Activated CD4-positive, CD25-positive, alpha-beta regulatory T cell treated with anti-CD3 and anti-CD28 coated beads, Interleukin-2, amount 50 U/mL, for 72 hours (primary cell): ENCODE data around the gene CALR3.
"Not testable (repeated sequence)": the region's sequence is repeated elsewhere in the genome, so short reads cannot be mapped to it uniquely, and the experiment has no call there.

Experiments used
- DNase-seq: peaks from one replicate; pipeline ENCODE4 v3.0.0; 2021

The CALR3 gene

DNA sequence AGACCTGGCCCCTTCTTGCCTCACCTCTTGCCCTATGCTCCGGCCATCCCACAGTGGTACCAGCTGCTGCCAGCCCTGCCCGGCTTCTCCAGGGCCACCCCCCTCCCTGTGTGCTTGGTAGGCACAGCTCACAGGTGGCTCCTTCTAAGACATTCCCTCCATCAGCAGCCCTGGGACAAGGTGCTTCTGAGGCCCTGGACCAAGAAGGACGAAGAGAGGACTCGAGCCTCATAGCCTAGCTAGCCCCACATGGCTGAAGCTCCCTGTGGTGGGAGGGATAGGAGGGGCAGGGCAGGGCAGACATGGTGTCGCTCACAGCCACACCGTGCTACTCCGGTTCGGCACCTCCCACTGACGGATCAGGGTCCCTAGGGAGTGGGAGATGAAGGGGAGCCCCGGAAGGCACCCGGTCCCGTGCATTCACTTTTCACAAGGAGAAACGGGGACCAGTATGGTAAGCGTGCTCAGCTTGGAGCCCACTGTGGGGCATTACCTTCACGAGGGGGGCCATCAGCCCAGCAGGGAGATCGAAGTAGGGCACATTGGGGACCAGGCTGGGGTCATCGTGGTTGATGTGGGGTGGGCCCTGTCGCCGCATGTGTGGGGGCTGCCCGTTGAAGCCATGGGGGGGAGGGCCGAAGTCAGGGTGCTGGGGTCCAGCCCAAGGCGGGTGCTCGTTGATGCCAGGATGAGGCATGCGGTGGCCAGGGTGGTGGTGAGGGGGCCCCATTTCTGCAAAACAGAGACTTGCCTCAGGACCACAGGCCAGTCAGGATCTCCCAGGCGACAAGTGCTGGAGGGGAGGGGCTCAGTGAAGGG is 26.8 kb upstream of the CALR3 start:
- no peak for DNase-seq

DNA sequence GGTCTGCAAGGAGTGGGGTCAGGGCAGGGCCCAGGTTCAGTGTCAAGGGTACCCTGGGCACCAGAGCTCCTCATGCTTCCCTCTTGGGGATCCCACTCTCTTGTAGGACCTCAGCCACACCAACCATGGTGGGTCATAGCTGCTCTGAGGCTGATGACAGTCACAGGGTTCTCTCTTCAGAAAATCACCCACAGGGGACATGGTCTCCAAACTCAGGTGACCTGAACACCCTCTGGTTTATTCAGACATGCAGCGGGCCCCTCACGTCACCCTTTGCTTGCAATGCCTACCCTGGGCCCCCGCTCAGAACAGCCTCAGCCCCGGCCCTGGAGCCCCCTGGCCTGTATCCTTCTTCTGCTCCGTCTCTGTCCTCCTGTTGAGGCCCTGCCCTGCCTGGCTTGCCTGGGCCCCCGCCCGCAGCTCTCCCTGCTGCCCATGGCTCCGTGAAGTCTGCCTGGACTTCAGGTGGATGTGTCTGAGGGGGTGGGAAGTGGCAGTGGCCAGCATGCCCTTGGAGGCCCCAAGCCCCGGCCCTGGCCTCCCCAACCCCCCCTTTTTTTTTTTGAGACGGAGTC is 25.8 kb upstream of the CALR3 start:
- no peak for DNase-seq

DNA sequence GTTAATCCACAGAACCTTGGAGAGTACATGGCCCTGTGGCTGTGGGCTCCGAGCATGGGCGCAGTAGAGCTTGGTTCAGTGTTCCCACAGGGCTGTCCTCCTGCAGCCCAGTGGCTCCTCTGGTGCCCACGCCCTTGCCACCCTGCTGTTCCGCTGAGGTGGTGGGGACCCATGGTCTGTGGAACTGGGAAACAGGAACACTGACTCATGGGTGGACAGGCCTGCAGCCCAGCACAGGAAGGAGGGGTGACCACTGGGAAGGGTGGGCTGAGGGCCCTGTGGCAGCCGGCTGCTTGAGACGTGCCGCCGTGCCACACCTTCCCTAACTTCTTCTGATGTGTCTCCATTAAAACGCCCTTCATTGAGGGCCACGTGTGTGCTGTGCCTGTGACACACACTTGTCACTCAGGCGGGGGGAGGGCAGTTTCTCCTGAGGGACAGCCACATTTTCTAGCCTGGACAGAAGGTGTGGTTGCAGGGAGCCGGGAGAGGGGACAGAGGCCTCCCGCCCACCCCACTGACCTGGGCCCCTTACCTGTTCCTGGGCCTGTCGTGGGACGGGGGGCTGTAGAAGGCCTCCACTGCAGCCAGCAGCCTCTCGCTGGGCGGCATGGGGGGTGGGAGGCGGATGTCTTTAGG is 25.1 kb upstream of the CALR3 start:
- DNase-seq, result no peak

DNA sequence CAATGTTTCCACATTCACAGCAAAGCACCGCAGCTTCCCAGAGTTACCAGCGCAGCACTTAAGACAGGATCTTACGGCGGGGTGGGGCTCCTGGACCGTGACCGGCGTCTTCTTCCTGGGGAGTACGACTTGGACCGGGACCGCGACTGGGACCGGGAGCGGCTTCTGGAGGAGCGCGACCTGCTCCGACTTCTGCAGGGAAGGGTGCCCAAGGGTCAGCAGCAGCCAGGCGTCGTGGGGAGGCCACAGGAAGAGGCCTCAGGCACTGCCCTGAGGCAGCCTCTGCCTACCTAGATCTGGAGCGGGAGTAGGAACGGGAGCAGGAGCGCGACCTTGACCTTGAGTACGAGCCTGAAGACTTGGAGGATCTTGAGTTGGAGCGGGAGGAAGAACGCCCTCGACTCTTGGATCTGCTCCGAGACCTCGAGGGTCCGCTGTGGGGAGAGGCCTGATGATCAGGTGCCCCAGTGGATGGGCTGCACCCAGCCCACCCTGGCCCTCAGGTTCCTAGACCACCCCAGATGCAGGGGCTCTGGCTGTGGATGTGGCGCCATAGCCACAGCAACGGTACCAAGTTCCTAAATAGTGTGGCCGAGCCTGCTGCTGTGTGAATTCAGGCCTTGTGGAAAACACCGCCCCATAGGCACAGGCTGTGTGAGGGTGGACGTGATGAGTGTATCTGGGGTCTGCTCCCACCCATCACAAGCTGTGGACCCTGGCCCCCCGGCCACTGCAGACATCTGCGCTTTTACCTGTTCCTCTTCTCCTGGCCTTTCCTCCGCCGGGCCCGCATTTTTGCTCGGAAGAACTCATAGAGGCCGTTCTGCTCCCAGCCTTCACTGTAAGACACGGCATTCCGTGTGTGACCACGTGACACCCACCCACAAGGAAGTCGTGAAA is 24.4 kb upstream of the CALR3 start:
- DNase-seq, result no peak

DNA sequence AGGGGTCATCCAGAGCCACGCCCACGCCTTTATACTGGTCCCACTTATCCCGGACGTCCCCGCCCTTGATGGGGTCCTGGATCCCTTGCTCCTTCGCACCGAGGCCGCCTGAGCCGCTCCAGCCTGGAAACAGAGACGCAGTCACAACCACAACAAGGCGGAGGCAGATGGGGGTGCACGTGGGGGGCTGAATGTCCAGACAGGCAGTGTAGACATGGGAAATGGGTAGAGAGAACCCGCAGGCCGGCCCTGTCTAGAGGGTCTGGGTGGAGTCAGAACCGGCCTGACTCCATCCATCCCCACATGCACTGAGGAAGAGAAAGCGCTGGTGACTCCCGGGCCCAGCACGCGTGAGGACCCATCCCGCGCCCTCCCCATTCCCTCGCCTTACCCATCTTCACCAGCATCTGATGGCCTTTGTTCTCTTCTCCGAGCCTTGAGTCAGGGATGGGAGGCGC is 23.3 kb upstream of the CALR3 start:
- DNase-seq, result no peak

DNA sequence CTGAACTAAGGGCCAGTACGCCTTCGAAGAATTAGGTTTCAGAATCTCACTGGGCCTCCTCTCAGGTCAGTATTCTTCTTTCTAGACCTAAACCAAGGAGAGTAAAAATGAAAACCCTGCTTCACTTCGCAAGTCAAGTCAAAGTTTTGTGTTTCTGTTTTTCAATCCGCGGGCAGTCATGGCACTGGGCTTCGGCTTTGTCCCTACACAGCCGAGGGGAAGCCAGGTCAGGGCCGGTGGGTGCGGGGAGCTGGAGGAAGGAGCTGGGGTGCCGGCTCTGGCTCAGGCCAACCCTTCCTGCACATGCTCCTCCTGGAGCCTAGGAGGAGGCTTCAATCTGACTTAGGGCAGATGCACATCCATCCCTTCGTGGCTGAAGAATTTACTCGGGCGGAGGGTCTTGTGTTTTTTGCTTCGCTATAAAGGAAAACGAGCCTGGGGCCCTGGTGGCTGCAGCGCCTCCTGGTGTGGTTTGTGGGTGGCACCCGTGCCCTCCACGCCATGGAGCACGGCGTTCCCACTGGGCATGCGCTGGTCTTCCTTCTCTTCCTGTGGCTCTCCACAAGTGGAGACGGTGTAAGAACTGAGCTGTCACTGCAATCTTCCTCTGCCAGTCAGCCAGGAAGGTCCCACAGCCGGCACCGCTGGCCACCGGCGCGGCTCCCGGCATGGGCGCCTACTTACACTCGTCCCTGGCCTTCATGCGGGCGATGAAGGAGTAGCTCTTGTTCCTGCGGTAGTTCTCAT is 22.7 kb upstream of the CALR3 start:
- DNase-seq, result no peak

DNA sequence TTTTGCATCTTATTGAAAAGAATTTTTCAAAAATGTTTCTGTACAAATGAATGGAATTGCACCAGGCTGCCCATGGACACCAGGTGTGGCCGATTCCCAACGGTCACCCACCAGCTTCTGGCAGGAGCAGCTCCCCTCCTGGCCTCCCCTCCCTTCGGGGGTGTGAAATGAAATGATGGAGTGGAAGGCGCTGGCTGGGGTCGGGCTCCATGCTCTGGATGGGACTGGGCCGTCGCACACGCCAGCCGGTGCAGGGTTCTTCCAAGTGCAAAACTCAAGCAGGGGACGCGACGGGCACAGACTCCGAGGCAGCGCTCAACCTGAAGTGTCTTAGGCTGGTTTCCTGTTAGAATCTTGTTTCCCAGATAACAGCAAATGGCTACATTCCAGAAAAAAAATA is 22.1 kb upstream of the CALR3 start:
- DNase-seq, result no peak

DNA sequence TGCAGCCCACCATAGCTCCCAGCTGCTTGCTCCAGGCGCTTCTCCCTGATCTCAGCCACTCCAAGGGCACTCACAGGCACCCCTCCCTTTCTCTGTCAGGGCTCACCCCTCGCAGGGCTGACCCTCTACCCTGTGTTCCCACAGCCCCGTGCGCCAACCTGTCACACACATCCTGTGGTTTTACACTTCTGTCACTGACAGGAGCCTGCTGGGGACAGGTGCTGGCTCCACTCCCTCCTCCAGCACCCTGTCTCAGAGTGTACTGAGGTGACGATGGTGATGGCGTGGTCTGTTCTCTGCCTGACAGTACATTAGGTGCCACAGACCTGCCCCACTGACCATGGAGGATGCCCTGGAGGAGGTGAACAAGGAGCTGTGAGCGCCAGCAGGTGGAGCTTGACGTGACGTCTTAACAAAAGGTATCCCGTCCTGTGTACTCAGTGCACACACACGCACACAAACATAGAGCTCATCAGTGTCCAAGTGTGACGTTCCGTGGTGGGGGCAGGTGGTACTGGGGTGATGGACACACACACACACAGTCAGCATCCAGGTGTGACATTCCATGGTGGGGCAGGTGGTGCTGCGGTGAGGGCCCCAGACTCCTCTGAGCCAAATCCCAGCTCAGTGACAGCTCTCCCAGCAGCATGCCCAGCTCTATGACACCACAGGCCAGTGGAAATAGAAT is 21.1 kb upstream of the CALR3 start:
- DNase-seq, result no peak

DNA sequence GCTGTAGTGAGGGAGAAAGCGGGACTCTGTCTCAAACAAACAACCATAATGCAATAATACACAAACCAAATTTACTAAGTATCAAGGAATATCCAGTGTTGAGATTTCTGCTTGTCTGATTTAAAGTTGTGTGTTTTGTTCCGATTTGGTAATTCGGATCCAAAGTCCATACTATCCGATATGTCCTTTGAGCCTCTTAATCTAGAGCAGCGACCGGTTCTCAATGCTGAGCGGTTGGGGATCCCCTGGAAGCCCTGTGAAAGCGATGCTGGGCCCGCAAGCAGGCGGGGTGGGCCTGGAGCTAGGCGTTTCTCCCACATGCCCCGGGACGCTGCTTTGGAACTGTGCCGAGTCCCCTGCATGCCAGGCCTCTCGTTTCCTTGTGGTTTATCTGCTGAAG is 20.4 kb upstream of the CALR3 start:
- no peak for DNase-seq

DNA sequence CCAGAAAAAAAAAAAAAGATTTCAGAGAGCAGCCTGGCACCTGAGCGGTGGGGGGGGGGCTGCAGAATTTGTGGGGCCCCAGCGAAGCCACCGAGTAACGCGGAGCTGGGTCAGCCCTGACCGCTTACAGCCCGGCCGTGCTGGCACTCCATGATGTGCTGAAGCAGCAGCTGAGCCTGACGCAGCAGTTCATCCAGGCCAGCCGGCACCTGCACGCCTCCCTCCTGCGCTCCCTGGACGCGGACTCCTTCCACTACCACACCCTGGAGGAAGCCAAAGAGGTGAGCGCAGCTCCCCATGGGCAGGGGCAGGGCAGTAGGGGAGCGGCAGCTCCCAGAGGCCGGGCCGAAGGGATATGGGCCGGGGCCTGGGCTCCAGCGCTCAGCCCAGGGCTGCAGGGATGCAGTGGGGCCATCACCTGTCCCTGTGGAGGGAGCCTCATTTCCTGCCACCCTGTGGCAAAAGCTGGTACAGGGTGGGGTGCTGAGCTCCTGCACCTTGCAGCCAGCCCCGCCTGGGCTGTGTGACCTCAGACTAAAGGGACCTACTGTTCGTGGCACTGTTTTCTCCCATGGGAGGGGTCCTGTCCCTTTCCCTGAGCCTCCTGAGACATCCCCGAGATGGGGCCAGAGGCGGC is 18.5 kb upstream of the CALR3 start:
- no peak for DNase-seq

DNA sequence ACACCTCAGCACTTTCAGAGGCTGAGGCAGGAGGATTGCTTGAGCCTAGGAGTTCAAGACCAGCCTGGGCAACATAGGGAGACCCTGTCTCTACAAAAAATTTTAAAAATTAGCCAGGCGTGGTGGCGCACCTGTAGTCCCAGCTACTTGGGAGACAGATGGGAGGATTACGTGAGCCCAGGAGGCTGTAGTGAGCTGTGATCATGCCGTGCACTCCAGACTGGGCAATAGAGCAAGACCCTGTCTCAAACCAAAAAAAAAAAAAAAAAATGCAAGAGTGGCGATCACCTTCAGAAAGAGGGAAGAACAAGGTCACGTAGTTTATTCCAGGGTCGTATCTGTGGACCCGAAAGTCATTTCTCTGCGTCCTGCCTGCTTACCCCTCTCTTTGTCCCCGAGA is 16.6 kb upstream of the CALR3 start:
- DNase-seq, result not testable (repeated sequence)

DNA sequence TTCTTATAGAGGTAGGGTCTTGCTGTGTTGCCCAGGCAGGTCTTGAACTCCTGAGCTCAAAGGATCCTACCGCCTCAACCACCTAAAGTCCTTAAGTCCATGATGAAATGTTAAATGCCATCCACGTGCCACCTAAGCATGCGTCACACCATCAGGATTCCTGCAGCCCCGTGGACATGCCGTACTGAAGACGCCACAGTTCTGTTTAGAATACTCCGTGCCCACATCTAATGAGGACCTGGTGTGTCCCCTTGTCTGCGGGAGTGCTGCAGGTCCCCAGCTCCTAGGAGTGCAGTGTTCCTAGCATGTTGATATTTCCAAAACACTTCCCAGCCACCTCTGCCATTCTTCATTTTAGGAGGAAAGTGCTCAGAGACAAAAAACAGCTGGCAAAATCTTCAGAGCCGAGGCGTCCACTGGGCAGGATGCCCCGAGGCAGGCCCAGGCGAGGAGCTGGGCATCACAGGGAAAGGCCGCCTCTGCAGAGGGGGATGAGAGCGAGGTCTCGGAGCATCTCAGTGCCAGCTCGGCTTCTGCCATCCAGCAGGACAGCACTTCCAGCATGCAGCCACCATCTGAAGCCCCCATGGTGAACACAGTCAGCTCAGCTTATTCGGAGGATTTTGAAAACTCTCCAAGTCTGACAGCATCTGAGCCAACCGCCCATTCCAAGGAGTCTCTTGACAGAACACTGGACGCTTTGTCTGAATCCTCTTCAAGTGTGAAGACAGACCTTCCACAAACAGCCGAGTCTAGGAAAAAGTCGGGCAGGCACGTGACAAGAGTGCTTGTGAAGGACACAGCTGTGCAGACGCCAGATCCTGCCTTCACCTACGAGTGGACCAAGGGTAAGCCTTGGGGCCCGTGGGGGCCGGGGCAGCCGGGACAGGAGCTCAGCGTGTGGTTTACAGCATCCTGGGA is 13.4 kb upstream of the CALR3 start:
- no peak for DNase-seq

DNA sequence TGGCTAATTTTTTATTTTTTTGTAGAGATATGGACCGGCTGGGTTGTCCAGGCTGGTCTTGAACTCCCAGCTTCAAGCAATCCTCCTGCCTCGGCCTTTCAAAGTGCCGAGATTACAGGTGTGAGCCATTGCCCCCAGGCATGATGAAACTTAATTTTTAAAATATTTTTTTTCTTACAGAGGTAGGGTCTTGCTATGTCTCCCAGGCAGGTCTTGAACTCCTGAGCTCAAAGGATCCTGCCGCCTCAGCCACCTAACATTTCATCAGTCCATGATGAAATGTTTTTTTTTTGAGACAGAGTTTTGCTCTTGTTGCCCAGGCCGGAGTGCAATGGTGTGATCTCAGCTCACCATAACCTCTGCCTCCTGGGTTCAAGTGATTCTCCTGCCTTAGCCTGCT is 12.6 kb upstream of the CALR3 start:
- no peak for DNase-seq

DNA sequence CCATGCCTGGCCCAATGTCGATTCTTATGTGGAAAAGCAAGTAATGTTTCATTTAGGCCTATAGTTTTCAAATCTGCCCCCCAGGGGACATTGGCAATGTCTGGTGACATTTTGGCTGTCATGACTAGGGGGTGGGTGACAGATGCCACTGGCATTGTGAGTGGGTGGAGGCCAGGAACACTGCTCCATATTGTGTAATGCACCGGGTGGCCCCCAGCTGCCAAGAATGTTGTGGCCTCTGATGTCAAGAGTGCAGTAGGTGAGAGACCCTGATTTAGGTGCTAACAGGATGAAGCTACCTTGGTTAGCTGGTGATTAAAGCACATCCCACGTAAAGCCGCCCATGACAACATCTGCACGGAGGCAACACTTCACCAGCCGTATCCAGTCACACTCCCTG is 11.0 kb upstream of the CALR3 start:
- DNase-seq, result no peak

DNA sequence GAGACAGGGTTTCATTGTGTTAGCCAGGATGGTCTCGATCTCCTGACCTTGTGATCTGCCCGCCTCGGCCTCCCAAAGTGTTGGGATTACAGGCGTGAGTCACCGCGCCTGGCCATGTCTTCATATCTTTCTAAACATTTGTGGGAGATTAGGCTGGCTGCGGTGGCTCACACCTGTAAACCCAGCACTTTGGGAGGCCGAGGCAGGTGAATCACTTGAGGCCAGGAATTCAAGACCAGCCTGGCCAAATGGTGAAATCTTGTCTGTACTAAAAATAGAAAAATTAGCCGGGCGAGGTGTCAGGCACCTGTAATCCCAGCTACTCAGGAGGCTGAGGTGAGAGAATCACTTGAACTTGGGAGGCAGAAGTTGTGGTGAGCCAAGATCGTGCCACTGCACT is 10.2 kb upstream of the CALR3 start:
- not testable (repeated sequence) for DNase-seq

DNA sequence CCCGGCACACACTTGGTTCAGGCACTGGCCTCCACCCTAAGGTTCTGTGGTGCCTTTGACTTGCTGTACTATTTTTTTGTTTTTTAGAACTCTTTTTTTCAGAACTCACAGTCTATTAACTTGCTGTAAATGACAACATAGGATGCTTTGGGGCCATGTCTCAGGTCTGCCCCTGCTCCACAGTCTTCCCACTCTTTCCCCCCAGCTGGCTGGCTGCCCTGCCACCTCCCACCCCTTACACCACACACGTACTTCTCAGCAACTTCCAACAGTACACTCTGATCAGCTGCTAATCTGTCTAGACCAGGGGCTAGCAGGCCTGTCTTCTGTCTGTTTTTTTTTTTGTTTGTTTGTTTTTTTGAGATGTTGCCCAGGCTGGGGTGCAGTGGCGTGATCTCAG is 8.3 kb upstream of the CALR3 start:
- no peak for DNase-seq

DNA sequence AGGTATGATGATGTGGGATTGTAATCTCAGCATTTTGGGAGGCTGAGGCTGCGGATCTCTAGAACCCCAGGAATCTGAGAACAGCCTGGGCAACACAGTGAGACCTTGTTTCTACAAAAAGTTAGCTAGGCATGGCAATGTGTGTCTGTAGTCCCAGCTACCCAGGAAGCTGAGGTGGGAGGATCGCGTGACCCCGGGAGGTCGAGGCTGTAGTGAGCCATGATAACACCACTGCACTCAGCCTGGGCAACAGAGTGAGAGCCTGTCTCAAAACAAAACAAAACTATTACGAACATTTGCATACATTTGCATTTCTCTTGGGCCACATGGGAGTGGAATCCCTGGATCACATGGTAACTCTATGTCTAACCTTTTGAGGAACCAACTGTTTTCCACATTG is 1.9 kb upstream of the CALR3 start:
- DNase-seq, result no peak

DNA sequence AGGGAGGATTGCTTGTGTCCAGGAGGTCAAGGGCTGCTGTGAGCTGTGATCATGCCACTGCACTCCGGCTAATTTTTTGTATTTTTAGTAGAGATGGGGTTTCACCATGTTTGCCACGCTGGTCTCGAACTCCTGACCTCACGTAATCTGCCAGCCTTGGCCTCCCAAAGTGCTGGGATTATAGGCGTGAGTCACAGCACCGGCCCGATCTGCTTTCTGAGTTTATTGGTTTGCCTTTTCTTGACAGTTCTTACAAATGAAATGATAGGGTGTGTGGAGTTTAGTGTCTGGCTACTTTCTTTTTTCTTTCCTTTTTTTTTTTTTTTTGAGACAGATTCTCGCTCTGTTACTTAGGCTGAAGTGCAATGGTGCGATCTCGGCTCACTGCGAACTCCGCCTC is 1.1 kb upstream of the CALR3 start:
- DNase-seq, result no peak

DNA sequence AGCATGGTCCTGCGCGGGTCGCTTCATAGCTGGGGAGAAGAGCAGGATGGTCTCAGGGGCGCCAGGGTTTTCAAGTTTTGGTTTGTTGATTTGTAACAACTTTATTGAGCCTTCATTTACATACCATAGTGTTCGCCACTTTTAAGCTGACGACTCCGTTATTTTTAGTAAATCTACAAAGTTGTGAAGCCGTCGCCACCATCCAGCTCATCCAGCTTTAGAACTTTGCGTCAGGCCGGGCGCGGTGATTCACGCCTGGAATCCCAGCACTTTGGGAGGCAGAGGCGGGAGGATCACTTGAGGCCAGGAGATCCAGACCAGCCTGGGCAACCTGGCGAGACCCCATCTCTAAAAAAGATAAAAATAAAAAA is 631 bp upstream of the CALR3 start:
- DNase-seq, result no peak

DNA sequence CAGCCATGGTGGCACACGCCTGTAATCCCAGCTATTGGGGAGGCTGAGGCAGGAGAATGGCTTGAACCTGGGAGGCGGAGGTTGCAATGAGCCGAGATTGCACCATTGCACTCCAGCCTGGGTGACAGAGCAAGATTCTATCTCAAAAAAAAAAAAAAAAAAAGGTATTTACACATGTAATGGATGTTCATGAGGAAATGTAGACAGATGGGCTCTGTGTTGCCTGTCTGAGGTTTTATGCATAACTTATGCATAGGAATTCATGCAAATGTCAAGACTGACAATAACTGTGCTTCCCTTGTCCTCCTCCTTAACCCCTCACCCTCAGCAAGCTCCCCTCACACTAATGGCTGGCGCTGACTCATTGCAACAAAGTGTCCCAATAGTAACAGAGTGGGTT is 9.5 kb downstream of the CALR3 start:
- DNase-seq, result not testable (repeated sequence)
